Endothelial cell of umbilical vein (primary cell): ENCODE results near the gene SPART. TPM values are rescaled to one million over a fixed set of nuclear protein-coding genes. Genes with fewer than 3 reads are reported as not detected.

ENCODE experiments used
- BruUV-seq: library from RNA; stranded (reverse); fragments of 400-500 nt; replicated peaks from 2 replicates; lab custom pipeline; 2021; lab: Mats Ljungman, UMichigan
- CTCF ChIA-PET: fragments of 300-600, 350-600 bp; sonication (Branson Sonifier 250); formaldehyde crosslinking; loops from one replicate; lab custom pipeline; 2021; ENCODE audit warnings: antibody characterized with exemption, inconsistent platforms; lab: Charles Lee
- POLR2A ChIA-PET: fragments of 300-600, 350-600 bp; sonication (Branson Sonifier 250); formaldehyde crosslinking; loops from one replicate; lab custom pipeline; 2021; ENCODE audit warnings: antibody characterized with exemption, inconsistent platforms; lab: Charles Lee
- DNase-seq: peaks from one replicate; pipeline ENCODE4 v3.0.0-alpha.2; 2011; ENCODE audit warnings: low read depth, low spot score
- FAIRE-seq: peaks from 2 replicates; lab custom pipeline; 2011; peaks lifted over from hg19 to GRCh38; lab: Jason Lieb, UNC
- H2AFZ ChIP-seq: 2 replicates; pipeline ENCODE4 v1.6.0; 2012; ENCODE audit warnings: low read depth, low read length, control low read depth, inconsistent platforms
- H3K27ac ChIP-seq: 2 replicates; pipeline ENCODE4 v1.5.1; 2011; ENCODE audit warnings: low read depth, mild to moderate bottlenecking, control low read depth, low read length, moderate library complexity; ENCODE audit not compliant: insufficient read depth
- H3K27me3 ChIP-seq, 2 experiments: 2 replicates each; pipeline versions ENCODE4 v1.6.0 to v1.6.1; 2011; ENCODE audit warnings: low read length in 2 of 2, mixed read lengths in 1 of 2; ENCODE audit not compliant: control insufficient read depth in 2 of 2, insufficient read depth in 2 of 2
- H3K36me3 ChIP-seq, 2 experiments: 2 replicates in 1 of 2; 3 replicates in 1 of 2; pipeline ENCODE4 v1.5.1; 2011; ENCODE audit warnings: low read length in 2 of 2, mild to moderate bottlenecking in 1 of 2, moderate library complexity in 1 of 2; ENCODE audit not compliant: control insufficient read depth in 2 of 2, insufficient read depth in 2 of 2; ENCODE audit errors: extremely low read depth in 1 of 2
- H3K4me1 ChIP-seq: 3 replicates; pipeline ENCODE4 v1.5.1; 2011; ENCODE audit warnings: mild to moderate bottlenecking, low read length; ENCODE audit not compliant: control insufficient read depth, insufficient read depth; ENCODE audit errors: extremely low read depth
- H3K4me2 ChIP-seq: 2 replicates; pipeline ENCODE4 v1.6.1; 2011; ENCODE audit warnings: low read length, control low read depth, mixed read lengths; ENCODE audit not compliant: insufficient read depth
- H3K4me3 ChIP-seq, 3 experiments: fragments of 200-600 bp in 1 of 3; sonication (generic), shearing (Covaris generic) in 1 of 3; replicated peaks in 1 of 3; 2 replicates each; pipeline ENCODE4 v1.5.1; 2011 to 2016; ENCODE audit warnings: control low read depth in 3 of 3, low read length in 3 of 3, mild to moderate bottlenecking in 2 of 3, inconsistent platforms in 1 of 3, low read depth in 1 of 3, moderate library complexity in 1 of 3; ENCODE audit not compliant: insufficient read depth in 1 of 3
- H3K79me2 ChIP-seq: 2 replicates; pipeline ENCODE4 v1.6.0; 2012; ENCODE audit warnings: low read length, inconsistent platforms; ENCODE audit not compliant: control insufficient read depth, insufficient read depth
- H3K9ac ChIP-seq: replicated peaks from 2 replicates; pipeline ENCODE3; 2011; ENCODE audit warnings: low read length, control low read depth; ENCODE audit not compliant: insufficient read depth; ENCODE audit errors: extremely low read depth
- H3K9me1 ChIP-seq: replicated peaks from 3 replicates; pipeline ENCODE4 v1.6.0; 2011; ENCODE audit warnings: mild to moderate bottlenecking, low read length; ENCODE audit not compliant: control insufficient read depth, insufficient read depth; ENCODE audit errors: extremely low read depth
- H3K9me3 ChIP-seq: replicated peaks from 2 replicates; pipeline ENCODE4 v1.5.1; 2012; ENCODE audit warnings: low read length, inconsistent platforms; ENCODE audit not compliant: control insufficient read depth, insufficient read depth
- H4K20me1 ChIP-seq: replicated peaks from 2 replicates; pipeline ENCODE3; 2011; ENCODE audit warnings: mild to moderate bottlenecking, low read length; ENCODE audit not compliant: control insufficient read depth, insufficient read depth; ENCODE audit errors: extremely low read depth
- CTCF ChIP-seq, 2 donors: IDR thresholded peaks; 1 replicate in 1 of 2; 2 replicates in 1 of 2; pipeline ENCODE4 v1.5.1; 2011; ENCODE audit warnings: low read length in 2 of 2, mild to moderate bottlenecking in 2 of 2, moderate library complexity in 2 of 2, control low read depth in 1 of 2, inconsistent platforms in 1 of 2, low read depth in 1 of 2; ENCODE audit not compliant: insufficient read depth in 1 of 2; ENCODE audit errors: extremely low read depth in 1 of 2
- EZH2 ChIP-seq: IDR thresholded peaks from 2 replicates; pipeline ENCODE4 v1.6.1; 2012; ENCODE audit warnings: borderline replicate concordance, low read depth, mild to moderate bottlenecking, moderate library complexity, low read length, inconsistent platforms; ENCODE audit not compliant: severe bottlenecking
- FOS ChIP-seq: IDR thresholded peaks from 2 replicates; pipeline ENCODE4 v1.6.1; 2011; ENCODE audit warnings: mild to moderate bottlenecking, low read length, moderate library complexity, borderline replicate concordance; ENCODE audit not compliant: insufficient read depth
- GATA2 ChIP-seq: IDR thresholded peaks from 2 replicates; pipeline ENCODE4 v1.7.0; 2011; ENCODE audit warnings: low read depth, mild to moderate bottlenecking, moderate library complexity, mixed read lengths, low read length; ENCODE audit not compliant: insufficient read length, insufficient read depth
- JUN ChIP-seq: IDR thresholded peaks from 2 replicates; pipeline ENCODE4 v1.6.1; 2011; ENCODE audit warnings: borderline replicate concordance, low read depth; ENCODE audit not compliant: insufficient read length, insufficient read depth
- MAX ChIP-seq: IDR thresholded peaks from 2 replicates; pipeline ENCODE4 v1.6.1; 2011; ENCODE audit not compliant: insufficient read depth, insufficient read length
- MYC ChIP-seq: IDR thresholded peaks from one replicate; pipeline ENCODE4 v1.6.1; 2011; ENCODE audit warnings: mild to moderate bottlenecking, low read depth, low read length
- POLR2A ChIP-seq: IDR thresholded peaks from 2 replicates; pipeline ENCODE4 v1.6.1; 2012; ENCODE audit warnings: low read depth, mild to moderate bottlenecking, control low read depth, low read length
- POLR2AphosphoS5 ChIP-seq: IDR thresholded peaks from 2 replicates; pipeline ENCODE4 v1.6.1; 2012; ENCODE audit warnings: low read depth, mild to moderate bottlenecking, control low read depth, low read length, moderate library complexity; ENCODE audit not compliant: insufficient read depth
- dilution Hi-C: fragments of 300-500 bp; cut with MboI; formaldehyde crosslinking; loops from one replicate; pipeline ENCODE4 v1.15.0; 2019; ENCODE audit warnings: low sequenced_read_pairs; ENCODE audit not compliant: extremely low pct_ligation_motif_present
- intact Hi-C: fragments of 100-400 bp; cut with micrococcal nuclease; formaldehyde crosslinking; loops from one replicate; pipeline ENCODE4 v1.10.0; 2022
- polyA plus RNA-seq, 4 experiments: library from polyadenylated mRNA; depleted of rRNA in 3 of 4; stranded (reverse) in 3 of 4; unstranded in 1 of 4; fragments of >200 nt; gene quantifications; 2 replicates each; pipeline versions ENCODE4 v1.2.1 to v1.2.3, GENCODE V29; 2011 to 2012; ENCODE audit warnings: missing spikeins in 1 of 4
- total RNA-seq: library from RNA; stranded (reverse); gene quantifications from 2 replicates; pipeline ENCODE4 v1.2.3, GENCODE V29; 2021

SPART gene
- total and polyA plus RNA-seq, 2 donors (not counting 3 experiments of a cell fraction or from before 2014, with no cell fraction given), result 40.8 to 73.6 TPM

GRCh38 chr13:36356058-36356457, 9.9 kb upstream of the SPART start:
- ChIA-PET CTCF (interaction anchor here (2.1 kb wide), 1 partner anchor 10 kb away, joined by 7 read pairs; the partner anchor contains the start of gene SPART), POLR2A (interaction anchor here (0.6 kb wide), 1 partner anchor 680 kb away, joined by 3 read pairs; no protein-coding TSS in a partner anchor)
- BruUV-seq, result no TSS peak
- H3K36me3 ChIP-seq, result no peaks in the 10 kb centered on the region
- no peaks in the 10 kb centered on the region for H3K4me1 ChIP-seq
- intact Hi-C loops (no loop called here), dilution Hi-C loops (no loop called here)
- FAIRE-seq (no peak), DNase-seq (no peak)
- H3K79me2 ChIP-seq, result no peaks in the 10 kb centered on the region
- no peak overlapping the region for H3K4me3 ChIP-seq
- no peaks in the 10 kb centered on the region for H3K9me1 ChIP-seq
- H2AFZ ChIP-seq, result no peak overlapping the region
- H3K4me2 ChIP-seq, result no peak overlapping the region
- no peaks in the 10 kb centered on the region for H4K20me1 ChIP-seq
- no peaks in the 10 kb centered on the region for H3K27me3 ChIP-seq
- TF ChIP-seq JUN, result no peak
- TF ChIP-seq CTCF (IDR thresholded peaks at IDR 0.05; ENCODE audit: extremely low read depth in 1 of 2, insufficient read depth in 1 of 2, low read depth in 1 of 2, low read length in 2 of 2), result no peak
- no peak for TF ChIP-seq MYC
- TF ChIP-seq POLR2A, result no peak
- no peak for TF ChIP-seq FOS
- TF ChIP-seq GATA2, result no peak
- no peak for TF ChIP-seq POLR2AphosphoS5
- TF ChIP-seq EZH2, result no peak
- no peak for TF ChIP-seq MAX
- no peaks in the 10 kb centered on the region for H3K9me3 ChIP-seq
- no peak overlapping the region for H3K27ac ChIP-seq
- H3K9ac ChIP-seq, result no peak overlapping the region
